SK-N-SH (cell line): ENCODE measurements around the gene PER1.

Source experiments
- EZH2phosphoT487 ChIP-seq: fragments of 200-600 bp; sonication (generic); IDR thresholded peaks from 2 replicates; pipeline ENCODE4 v1.6.1; 2017; ENCODE audit warnings: low read depth, mixed run types, mild to moderate bottlenecking, antibody characterized with exemption, moderate library complexity, borderline replicate concordance
- JUND ChIP-seq: IDR thresholded peaks from 2 replicates; pipeline ENCODE4 v1.4.0; 2012
- MXI1 ChIP-seq: IDR thresholded peaks from 2 replicates; pipeline ENCODE4 v1.6.1; 2012; ENCODE audit warnings: mild to moderate bottlenecking, low read depth, low read length, improper control_type of control experiment
- USF2 ChIP-seq: fragments of 150-350 bp; IDR thresholded peaks from 2 replicates; pipeline ENCODE4 v1.6.1; 2017; ENCODE audit warnings: antibody characterized with exemption, low read length, low read depth, borderline replicate concordance
- ZBTB33 ChIP-seq: IDR thresholded peaks from 2 replicates; pipeline ENCODE4 v1.4.0; 2012; ENCODE audit warnings: low read depth, borderline replicate concordance
- TF ChIP-seq, protein P1 (sequence below): fragments of 200-600 bp; sonication (generic); IDR thresholded peaks from 2 replicates; pipeline ENCODE4 v1.6.1; 2017; ENCODE audit warnings: antibody characterized with exemption, mild to moderate bottlenecking, moderate library complexity
- TF ChIP-seq, protein P2 (sequence below): IDR thresholded peaks from 2 replicates; pipeline ENCODE4 v1.4.0; 2012; ENCODE audit warnings: low read depth

DNA sequence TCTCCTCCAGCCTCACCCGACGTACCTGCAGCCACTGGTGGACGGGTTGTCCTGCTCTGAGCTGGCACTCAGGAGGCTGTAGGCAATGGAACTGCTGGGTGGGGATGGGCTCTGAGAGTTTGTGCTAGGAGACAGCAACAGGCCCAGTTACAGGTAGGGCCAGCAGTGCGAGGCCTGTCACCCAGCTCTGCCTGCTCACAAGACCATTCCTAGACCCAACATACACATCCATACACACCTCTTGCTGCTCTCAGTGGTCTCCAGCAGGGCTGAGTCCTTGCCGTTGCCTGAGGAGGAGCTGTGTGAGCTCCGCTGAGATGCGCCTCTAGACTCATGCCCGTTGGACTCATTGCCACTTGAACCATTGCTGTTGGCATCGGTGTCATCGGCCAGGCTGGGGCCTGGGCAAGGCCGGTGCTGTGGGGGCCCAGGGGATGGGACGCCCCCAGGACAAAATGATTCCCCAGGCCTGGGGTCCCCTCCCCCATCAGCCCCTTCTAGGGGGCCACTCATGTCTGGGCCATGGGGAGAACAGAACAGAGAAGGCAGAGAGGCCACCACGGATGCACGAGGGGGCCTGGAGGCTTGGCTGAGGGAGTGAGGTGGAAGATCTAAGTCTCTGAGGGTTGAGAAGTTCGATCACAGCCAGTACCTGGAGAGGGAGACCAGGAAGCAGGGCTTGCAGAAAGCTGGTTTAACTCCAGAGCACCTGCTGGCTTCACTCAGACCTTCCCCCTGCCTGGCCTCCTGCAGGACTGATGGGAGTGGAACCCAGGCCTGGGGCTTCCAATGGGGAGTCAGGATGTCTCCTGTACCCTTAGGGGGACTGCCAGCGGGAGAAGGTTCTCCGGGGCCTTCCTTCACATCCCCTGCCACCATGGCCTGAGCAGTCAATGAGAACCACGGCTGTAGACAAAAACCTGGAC is 1.7 kb downstream of the PER1 start:
- TF ChIP-seq, protein P1, sequence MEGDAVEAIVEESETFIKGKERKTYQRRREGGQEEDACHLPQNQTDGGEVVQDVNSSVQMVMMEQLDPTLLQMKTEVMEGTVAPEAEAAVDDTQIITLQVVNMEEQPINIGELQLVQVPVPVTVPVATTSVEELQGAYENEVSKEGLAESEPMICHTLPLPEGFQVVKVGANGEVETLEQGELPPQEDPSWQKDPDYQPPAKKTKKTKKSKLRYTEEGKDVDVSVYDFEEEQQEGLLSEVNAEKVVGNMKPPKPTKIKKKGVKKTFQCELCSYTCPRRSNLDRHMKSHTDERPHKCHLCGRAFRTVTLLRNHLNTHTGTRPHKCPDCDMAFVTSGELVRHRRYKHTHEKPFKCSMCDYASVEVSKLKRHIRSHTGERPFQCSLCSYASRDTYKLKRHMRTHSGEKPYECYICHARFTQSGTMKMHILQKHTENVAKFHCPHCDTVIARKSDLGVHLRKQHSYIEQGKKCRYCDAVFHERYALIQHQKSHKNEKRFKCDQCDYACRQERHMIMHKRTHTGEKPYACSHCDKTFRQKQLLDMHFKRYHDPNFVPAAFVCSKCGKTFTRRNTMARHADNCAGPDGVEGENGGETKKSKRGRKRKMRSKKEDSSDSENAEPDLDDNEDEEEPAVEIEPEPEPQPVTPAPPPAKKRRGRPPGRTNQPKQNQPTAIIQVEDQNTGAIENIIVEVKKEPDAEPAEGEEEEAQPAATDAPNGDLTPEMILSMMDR = no peak
- no peak for TF ChIP-seq MXI1
- no peak for TF ChIP-seq EZH2phosphoT487
- no peak for TF ChIP-seq ZBTB33
- TF ChIP-seq, protein P2, sequence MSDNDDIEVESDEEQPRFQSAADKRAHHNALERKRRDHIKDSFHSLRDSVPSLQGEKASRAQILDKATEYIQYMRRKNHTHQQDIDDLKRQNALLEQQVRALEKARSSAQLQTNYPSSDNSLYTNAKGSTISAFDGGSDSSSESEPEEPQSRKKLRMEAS = no peak
- no peak for TF ChIP-seq USF2
- TF ChIP-seq JUND = no peak
